Ovary (tissue), 9 donors: ENCODE results near the gene TAS2R46. TPM values are rescaled to one million over a fixed set of nuclear protein-coding genes. Genes with fewer than 3 reads are reported as not detected.
"Not testable (repeated sequence)": the region's sequence is repeated elsewhere in the genome, so short reads cannot be mapped to it uniquely, and the experiment has no call there.

Source experiments
- DNase-seq, 5 donors: peaks; one replicate each; pipeline ENCODE4 v3.0.0-alpha.2; 2019 to 2020
- H3K27ac ChIP-seq, 2 donors: fragments of 200-600 bp; one replicate each; pipeline versions ENCODE4 v1.5.1 to v1.8.0; 2019 to 2022
- H3K27me3 ChIP-seq: fragments of 200-600 bp; one replicate; pipeline ENCODE4 v1.8.0; 2022
- H3K36me3 ChIP-seq: fragments of 200-600 bp; sonication (generic); one replicate; pipeline ENCODE4 v1.5.1; 2019
- H3K4me1 ChIP-seq: one replicate; pipeline ENCODE4 v1.8.1; 2013; ENCODE audit warnings: mild to moderate bottlenecking, moderate library complexity; ENCODE audit not compliant: insufficient read depth
- H3K4me3 ChIP-seq: fragments of 200-600 bp; sonication (generic); one replicate; pipeline ENCODE4 v1.5.1; 2017
- H3K9me3 ChIP-seq, 2 donors: fragments of 200-600 bp in 1 of 2; sonication (generic) in 1 of 2; one replicate each; pipeline versions ENCODE4 v1.5.1 to v1.8.1; 2013 to 2019; ENCODE audit warnings: mild to moderate bottlenecking in 1 of 2, moderate library complexity in 1 of 2
- EP300 ChIP-seq: sonication (generic); formaldehyde crosslinking; IDR thresholded peaks from one replicate; pipeline ENCODE4 v1.6.1; 2017; ENCODE audit warnings: antibody characterized with exemption
- POLR2A ChIP-seq: fragments of 450-650 bp; IDR thresholded peaks from one replicate; pipeline ENCODE4 v1.6.1; 2017; ENCODE audit warnings: antibody characterized with exemption, mild to moderate bottlenecking, moderate library complexity
- WGBS, 3 donors: extraction: QIAGEN DNeasy Blood & Tissue Kit in 1 of 3; methylation state at CpG; one replicate each; pipeline versions ENCODE4 v1.1.5 to v1.1.7; 2013 to 2017; 5-methylcytosine and 5-hydroxymethylcytosine counted together
- intact Hi-C, 4 donors: fragments of 100-400 bp; cut with DNase I; formaldehyde crosslinking; loops; one replicate each; pipeline versions ENCODE4 v1.11.0 to v1.15.1; 2022 to 2023
- polyA plus RNA-seq, 2 donors: library from polyadenylated mRNA; stranded (reverse); fragments of 200-250 nt in 1 of 2; fragments of 350-450 nt in 1 of 2; fragmentation: Illumina TruSeq in 1 of 2; extraction: RNeasy Lipid Tissue Mini Kit (QIAGEN cat#74804) in 1 of 2; gene quantifications; one replicate each; pipeline ENCODE4 v1.2.3, GENCODE V29; 2013 to 2014
- total RNA-seq, 7 donors: library from RNA; depleted of rRNA in 2 of 7; stranded (reverse); fragments of >200 nt in 2 of 7; fragmentation: NEBNext Ultra II Directional in 3 of 7; extraction: Animal tissue kit (Norgen Biotek cat#: 25700) in 3 of 7; gene quantifications; one replicate each; pipeline versions ENCODE4 v1.1.0 to v1.2.4, GENCODE V29; 2016 to 2023
- TF ChIP-seq, protein P1 (sequence below), 3 donors: fragments of 450-650 bp in 2 of 3; fragments of 200-600 bp in 1 of 3; IDR thresholded peaks; one replicate each; pipeline versions ENCODE4 v1.5.1 to v1.8.0; 2016 to 2022; ENCODE audit warnings: antibody characterized with exemption in 3 of 3, mild to moderate bottlenecking in 1 of 3
- donor health status: DM: no; HTN: no; CAD: no; lungs with moderate emphysema.
- donor health status: DM: no; HTN: no; CAD: no.
- donor health status: Bipolar disorder and iron deficiency.
- donor health status: DM: yes; HTN: yes; CAD: no.
- donor health status: DM: no; HTN: no; CAD: no.
- donor health status: DM: yes; HTN: yes; CAD: no.

TAS2R46 gene
- total and polyA plus RNA-seq, 9 donors = 0.54 to 4.0 (median 1.7) TPM; not detected in 2

- TF ChIP-seq POLR2A (no peak), EP300 (no peak)
- TF ChIP-seq, protein P1, sequence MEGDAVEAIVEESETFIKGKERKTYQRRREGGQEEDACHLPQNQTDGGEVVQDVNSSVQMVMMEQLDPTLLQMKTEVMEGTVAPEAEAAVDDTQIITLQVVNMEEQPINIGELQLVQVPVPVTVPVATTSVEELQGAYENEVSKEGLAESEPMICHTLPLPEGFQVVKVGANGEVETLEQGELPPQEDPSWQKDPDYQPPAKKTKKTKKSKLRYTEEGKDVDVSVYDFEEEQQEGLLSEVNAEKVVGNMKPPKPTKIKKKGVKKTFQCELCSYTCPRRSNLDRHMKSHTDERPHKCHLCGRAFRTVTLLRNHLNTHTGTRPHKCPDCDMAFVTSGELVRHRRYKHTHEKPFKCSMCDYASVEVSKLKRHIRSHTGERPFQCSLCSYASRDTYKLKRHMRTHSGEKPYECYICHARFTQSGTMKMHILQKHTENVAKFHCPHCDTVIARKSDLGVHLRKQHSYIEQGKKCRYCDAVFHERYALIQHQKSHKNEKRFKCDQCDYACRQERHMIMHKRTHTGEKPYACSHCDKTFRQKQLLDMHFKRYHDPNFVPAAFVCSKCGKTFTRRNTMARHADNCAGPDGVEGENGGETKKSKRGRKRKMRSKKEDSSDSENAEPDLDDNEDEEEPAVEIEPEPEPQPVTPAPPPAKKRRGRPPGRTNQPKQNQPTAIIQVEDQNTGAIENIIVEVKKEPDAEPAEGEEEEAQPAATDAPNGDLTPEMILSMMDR (IDR thresholded peaks at IDR 0.05) = no peak
- no peak overlapping the region for H3K27ac ChIP-seq
- H3K36me3 ChIP-seq = no peaks in the 10 kb centered on the region
- H3K4me1 ChIP-seq = no peaks in the 10 kb centered on the region
- H3K4me3 ChIP-seq = no peak overlapping the region
- 84 to 98% (median 84%) methylated on average over 1 of the region's 1 CpG for WGBS, 3 donors
- DNase-seq = no peak
- no peaks in the 10 kb centered on the region for H3K27me3 ChIP-seq
- H3K9me3 ChIP-seq = no peaks in the 10 kb centered on the region
- intact Hi-C loops = no loop called here
Measured at GRCh38 chr12:11040162-11040561, 21.9 kb downstream of the TAS2R46 start.

- TF ChIP-seq, protein P1 (IDR thresholded peaks at IDR 0.05) = no peak
- TF ChIP-seq EP300 (no peak), POLR2A (no peak)
- WGBS, 3 donors = 55 to 73% (median 59%) methylated on average over 3 of the region's 3 CpGs
- Histone ChIP-seq H3K9me3 (no peaks in the 10 kb centered on the region), H3K4me3 (no peak overlapping the region), H3K36me3 (no peaks in the 10 kb centered on the region), H3K4me1 (no peaks in the 10 kb centered on the region), H3K27me3 (no peaks in the 10 kb centered on the region), H3K27ac (no peak overlapping the region)
- DNase-seq = no peak
- intact Hi-C loops = no loop called here
Measured at GRCh38 chr12:11039171-11039570, 22.9 kb downstream of the TAS2R46 start.

DNA sequence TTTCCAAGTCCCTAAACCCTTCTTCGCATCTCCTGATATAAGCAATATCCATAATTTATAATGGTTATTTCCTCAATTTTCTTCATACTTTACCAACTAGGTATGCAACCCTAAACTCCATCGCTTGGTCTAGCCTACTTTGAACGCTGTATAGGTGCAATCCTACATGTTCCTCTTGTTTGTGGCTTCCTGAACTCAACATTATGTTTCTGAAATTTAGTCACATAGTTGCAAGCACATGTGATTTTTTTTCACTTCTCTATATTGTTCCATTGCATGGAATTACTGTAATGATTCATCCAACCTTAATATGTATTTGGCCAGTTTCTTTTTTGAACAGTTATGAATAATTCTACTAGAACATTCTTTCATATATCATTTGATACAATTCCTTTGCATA is 28.1 kb downstream of the TAS2R46 start:
- H3K36me3 ChIP-seq, H3K4me3 ChIP-seq, H3K4me1 ChIP-seq, intact Hi-C loops, H3K9me3 ChIP-seq, H3K27me3 ChIP-seq, H3K27ac ChIP-seq, DNase-seq: not testable (repeated sequence)
- WGBS, 3 donors = 100% methylated on average over 1 of the region's 3 CpGs

GRCh38 chr12:11031307-11031706 is 30.8 kb downstream of the TAS2R46 start, which contains the start of gene TAS2R31:
Gene TAS2R31 (minus strand): TSS chr12:11031407. CDS start chr12:11031335, 72 bp downstream.
- intact Hi-C loops = no loop called here
- peaks cover 2% of the 10 kb centered on the region for H3K27me3 ChIP-seq
- no peak for DNase-seq
- 95 to 98% (median 97%) methylated on average over 6 of the region's 6 CpGs for WGBS, 3 donors
- no peaks in the 10 kb centered on the region for H3K9me3 ChIP-seq
- H3K4me1 ChIP-seq = no peaks in the 10 kb centered on the region
- no peak within 1 kb of the TSS for H3K27ac ChIP-seq
- no peaks in the 10 kb centered on the region for H3K36me3 ChIP-seq
- no peak for TF ChIP-seq EP300
- no peak for TF ChIP-seq POLR2A
- no peak within 1 kb of the TSS for H3K4me3 ChIP-seq

DNA sequence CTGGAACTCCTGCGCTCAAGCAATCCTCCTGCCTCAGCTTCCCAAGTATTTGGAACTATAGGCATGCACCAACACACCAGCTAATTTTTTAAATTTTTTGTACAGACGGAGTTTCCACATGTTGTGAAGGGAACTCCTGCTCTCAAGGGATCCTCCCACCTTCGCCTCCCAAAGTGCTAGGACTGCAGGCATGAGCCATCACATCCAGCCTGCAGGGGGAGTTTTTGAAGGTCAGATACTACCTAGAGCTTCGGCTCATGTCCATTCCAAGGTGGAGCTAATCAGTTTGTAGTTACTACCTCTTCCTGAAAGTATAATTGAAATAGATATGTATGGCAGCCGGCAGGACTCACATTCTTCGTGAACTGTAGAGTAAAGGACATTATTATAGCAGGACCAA is 36.0 kb downstream of the TAS2R46 start:
- Histone ChIP-seq H3K4me1 (no peaks in the 10 kb centered on the region), H3K4me3 (no peak overlapping the region), H3K9me3 (no peaks in the 10 kb centered on the region), H3K27ac (no peak overlapping the region), H3K36me3 (no peaks in the 10 kb centered on the region), H3K27me3 (peaks cover 2% of the 10 kb centered on the region)
- WGBS, 3 donors = 94% methylated on average over 6 of the region's 6 CpGs
- intact Hi-C loops = no loop called here
- no peak for TF ChIP-seq EP300
- TF ChIP-seq, protein P1 (IDR thresholded peaks at IDR 0.05) = no peak
- TF ChIP-seq POLR2A = no peak
- DNase-seq = no peak
